Rectal smooth muscle tissue (tissue), 1 donor: ENCODE measurements around the gene HOXD9.

Experiments
- H3K27ac ChIP-seq: one replicate; pipeline ENCODE4 v1.7.0; 2013; ENCODE audit warnings: low read depth, low read length, inconsistent platforms
- H3K27me3 ChIP-seq: one replicate; pipeline ENCODE4 v1.7.0; 2013; ENCODE audit warnings: low read length; ENCODE audit not compliant: control insufficient read depth, insufficient read depth
- H3K36me3 ChIP-seq: one replicate; pipeline ENCODE4 v1.7.0; 2013; ENCODE audit warnings: low read length; ENCODE audit not compliant: control insufficient read depth, insufficient read depth
- H3K4me1 ChIP-seq: one replicate; pipeline ENCODE4 v1.7.0; 2013; ENCODE audit warnings: low read length; ENCODE audit not compliant: control insufficient read depth, insufficient read depth
- H3K4me3 ChIP-seq: one replicate; pipeline ENCODE4 v1.7.0; 2013; ENCODE audit warnings: low read length
- H3K9ac ChIP-seq: one replicate; pipeline ENCODE4 v1.7.0; 2013; ENCODE audit warnings: low read length

HOXD9 gene

DNA sequence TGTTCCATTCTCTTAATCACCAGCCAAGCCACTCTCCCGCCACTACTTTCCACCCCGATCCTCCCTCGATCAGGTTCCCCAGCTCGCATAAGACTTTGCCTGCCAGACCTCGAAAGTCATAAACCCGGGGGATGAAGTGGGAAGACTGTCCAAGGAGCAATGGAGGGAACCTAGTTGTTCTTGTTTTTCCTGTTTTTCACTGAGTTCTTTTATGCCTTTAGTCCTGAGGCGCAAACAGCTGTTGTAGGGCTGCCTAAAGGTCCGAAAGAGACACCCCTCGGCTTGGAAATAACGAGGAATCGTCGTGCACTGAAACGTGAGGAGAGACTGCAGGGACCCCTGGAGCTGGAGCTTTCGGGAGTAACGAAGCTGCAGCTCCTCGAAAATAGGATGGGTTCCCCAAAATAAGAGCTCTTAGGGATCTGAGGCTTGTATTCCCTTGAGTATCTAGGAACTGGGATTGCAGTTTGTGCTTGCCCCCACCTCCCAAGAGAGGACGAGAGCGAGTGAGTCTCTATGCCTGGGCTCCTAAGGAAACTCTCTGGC is 24.6 kb upstream of the HOXD9 start:
- H3K4me1 ChIP-seq = peaks cover 5% of the 10 kb centered on the region

DNA sequence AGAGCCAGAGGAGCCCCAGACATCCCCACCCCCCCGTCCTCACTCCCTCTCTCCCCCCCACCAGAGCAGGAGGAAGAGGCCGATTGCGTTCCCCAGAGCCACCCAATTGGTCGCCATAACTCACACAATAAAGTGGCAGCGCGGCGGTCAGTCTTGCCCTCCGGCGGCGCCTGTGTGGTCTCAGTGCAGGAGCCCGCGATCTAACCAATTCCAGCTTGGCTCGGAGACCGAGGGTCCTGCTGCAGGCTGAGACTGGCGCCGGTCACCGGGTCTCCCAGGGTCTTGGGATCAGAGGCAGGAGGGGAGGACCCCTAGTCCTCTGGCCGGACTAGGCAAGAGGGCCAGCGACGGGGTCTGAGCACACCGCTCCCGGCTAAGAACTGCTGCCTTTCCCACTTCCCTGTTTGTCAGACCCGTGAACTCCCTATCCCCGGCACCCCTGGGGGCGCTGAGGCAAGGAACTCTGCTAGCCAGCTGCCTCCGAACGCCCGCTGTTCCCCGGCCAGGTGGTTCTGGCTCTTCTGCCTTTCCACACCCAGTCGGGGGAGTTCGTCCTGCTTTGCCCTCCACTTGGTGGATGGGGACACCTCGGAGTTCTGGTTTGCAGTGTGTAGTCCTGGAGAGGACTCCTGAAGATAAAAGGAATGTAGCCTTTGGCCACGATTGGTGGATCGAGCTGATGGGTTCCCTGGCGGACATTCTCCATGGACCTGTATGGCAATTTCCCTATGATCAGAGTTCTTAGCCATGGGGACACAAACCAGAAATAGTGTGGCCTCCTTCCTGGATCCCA is 24.0 kb upstream of the HOXD9 start:
- Histone ChIP-seq H3K27me3 (peaks cover 56% of the 10 kb centered on the region), H3K36me3 (no peaks in the 10 kb centered on the region), H3K9ac (no peak overlapping the region), H3K4me3 (no peak overlapping the region), H3K4me1 (peaks cover 2% of the 10 kb centered on the region), H3K27ac (no peak overlapping the region)

More for the DNA sequence above, 24.6 kb upstream of the HOXD9 start:
- no peaks in the 10 kb centered on the region for H3K36me3 ChIP-seq
- peaks cover 62% of the 10 kb centered on the region for H3K27me3 ChIP-seq
- H3K27ac ChIP-seq = no peak overlapping the region
- H3K4me3 ChIP-seq = peak overlapping the region; percentile 54
- H3K9ac ChIP-seq = no peak overlapping the region

DNA sequence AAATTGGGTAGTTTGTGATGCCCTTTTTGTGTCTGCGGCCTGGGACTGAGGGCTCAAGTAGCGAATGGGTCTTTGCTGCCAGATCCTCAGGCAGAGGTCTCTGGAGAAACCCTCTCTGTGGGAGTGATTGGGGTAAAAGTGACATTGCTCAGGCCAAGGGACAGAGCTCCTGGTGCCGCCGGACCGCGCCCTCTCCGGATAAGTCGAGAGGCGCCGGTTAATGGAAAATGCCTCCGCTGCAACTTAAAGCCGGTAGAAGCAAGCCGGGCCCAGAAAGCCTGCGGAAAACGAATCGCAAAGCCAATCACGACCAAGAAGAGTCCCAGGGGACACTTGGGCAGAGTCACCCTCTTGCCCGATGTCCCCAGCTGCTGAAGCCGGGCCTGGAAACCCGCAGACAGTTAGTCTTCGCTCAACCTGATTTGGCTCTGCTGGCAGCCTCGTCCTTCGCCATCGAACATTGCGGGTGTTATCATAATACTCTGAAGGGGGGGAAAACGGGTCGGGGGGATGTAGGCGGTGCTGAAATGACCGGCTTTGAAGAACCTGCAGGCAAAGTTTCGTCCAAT is 23.3 kb upstream of the HOXD9 start:
- no peak overlapping the region for H3K4me3 ChIP-seq

DNA sequence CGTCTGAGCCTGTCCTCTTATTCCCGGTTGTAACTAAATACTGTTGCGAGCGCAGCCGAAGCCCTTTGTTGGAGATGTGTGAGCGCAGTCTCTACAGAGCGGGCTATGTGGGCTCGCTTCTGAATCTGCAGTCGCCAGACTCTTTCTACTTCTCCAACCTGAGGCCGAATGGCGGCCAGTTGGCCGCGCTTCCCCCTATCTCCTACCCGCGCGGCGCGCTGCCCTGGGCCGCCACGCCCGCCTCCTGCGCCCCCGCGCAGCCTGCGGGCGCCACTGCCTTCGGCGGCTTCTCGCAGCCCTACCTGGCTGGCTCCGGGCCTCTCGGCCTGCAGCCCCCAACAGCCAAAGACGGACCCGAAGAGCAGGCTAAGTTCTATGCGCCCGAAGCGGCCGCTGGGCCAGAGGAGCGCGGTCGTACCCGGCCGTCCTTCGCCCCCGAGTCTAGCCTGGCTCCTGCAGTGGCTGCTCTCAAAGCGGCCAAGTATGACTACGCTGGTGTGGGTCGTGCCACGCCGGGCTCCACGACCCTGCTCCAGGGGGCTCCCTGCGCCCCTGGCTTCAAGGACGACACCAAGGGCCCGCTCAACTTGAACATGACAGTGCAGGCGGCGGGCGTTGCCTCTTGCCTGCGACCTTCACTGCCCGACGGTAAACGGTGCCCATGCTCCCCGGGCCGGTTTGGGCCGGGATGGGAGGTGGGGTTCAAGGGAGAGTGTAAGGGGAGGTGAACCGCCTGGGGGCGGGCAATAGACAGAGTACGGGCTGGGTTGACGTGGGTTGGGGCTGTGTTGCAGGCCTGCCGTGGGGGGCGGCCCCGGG is 22.6 kb upstream of the HOXD9 start, which contains the start of gene HOXD12:
TSS of gene HOXD12 (plus strand) at position 68 of the 819 bp plus-strand sequence. CDS start at position 75, 7 bp downstream.
- H3K36me3 ChIP-seq = no peaks in the 10 kb centered on the region
- H3K27ac ChIP-seq = no peak within 1 kb of the TSS
- no peak within 1 kb of the TSS for H3K9ac ChIP-seq
- peaks cover 2% of the 10 kb centered on the region for H3K4me1 ChIP-seq
- peaks cover 51% of the 10 kb centered on the region for H3K27me3 ChIP-seq
- no peak within 1 kb of the TSS for H3K4me3 ChIP-seq

More for the DNA sequence above, 23.3 kb upstream of the HOXD9 start:
- Histone ChIP-seq H3K27me3 (peaks cover 56% of the 10 kb centered on the region), H3K27ac (no peak overlapping the region), H3K36me3 (no peaks in the 10 kb centered on the region), H3K4me1 (peaks cover 2% of the 10 kb centered on the region), H3K9ac (no peak overlapping the region)

DNA sequence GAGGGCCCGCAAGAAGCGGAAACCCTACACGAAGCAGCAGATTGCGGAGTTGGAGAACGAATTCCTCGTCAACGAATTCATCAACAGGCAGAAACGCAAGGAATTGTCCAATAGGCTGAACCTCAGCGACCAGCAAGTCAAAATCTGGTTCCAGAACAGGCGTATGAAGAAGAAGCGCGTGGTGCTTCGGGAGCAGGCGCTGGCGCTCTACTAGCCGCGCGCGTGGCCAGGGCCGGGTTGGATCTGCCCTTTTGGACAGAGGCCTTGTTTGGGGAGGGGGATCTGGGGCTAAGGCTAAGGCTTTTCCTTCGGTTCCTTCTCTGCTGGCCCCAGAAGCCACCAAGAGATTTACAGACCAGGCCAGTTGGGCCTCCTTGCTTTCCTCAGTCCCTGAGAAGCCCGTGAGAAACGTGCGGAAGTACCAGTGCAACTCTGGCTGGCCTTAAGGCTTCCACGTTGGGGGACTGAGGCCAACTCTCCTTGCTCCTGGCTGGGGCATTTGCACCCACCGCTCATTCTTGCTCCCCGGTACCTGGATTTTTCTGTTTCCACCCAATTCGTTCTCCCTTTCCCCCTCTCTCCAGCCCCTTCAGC is 21.9 kb upstream of the HOXD9 start:
- H3K4me1 ChIP-seq = peaks cover 2% of the 10 kb centered on the region
- H3K36me3 ChIP-seq = no peaks in the 10 kb centered on the region
- H3K27ac ChIP-seq = no peak overlapping the region
- peaks cover 52% of the 10 kb centered on the region for H3K27me3 ChIP-seq
- no peak overlapping the region for H3K9ac ChIP-seq
- H3K4me3 ChIP-seq = no peak overlapping the region

- Histone ChIP-seq H3K9ac (no peak overlapping the region), H3K36me3 (no peaks in the 10 kb centered on the region), H3K27ac (no peak overlapping the region), H3K4me3 (no peak overlapping the region), H3K27me3 (peaks cover 58% of the 10 kb centered on the region), H3K4me1 (peaks cover 2% of the 10 kb centered on the region)
Observed at GRCh38 chr2:176101216-176101830, 21.2 kb upstream of the HOXD9 start.

GRCh38 chr2:176101842-176102241 is 20.7 kb upstream of the HOXD9 start:
- Histone ChIP-seq H3K4me1 (peaks cover 2% of the 10 kb centered on the region), H3K9ac (no peak overlapping the region), H3K36me3 (no peaks in the 10 kb centered on the region), H3K27ac (no peak overlapping the region), H3K4me3 (no peak overlapping the region), H3K27me3 (peaks cover 61% of the 10 kb centered on the region)

- no peak overlapping the region for H3K4me3 ChIP-seq
- no peak overlapping the region for H3K9ac ChIP-seq
- H3K4me1 ChIP-seq = peaks cover 2% of the 10 kb centered on the region
- peaks cover 61% of the 10 kb centered on the region for H3K27me3 ChIP-seq
- no peaks in the 10 kb centered on the region for H3K36me3 ChIP-seq
- H3K27ac ChIP-seq = no peak overlapping the region
Observed at GRCh38 chr2:176102309-176102866, 20.1 kb upstream of the HOXD9 start.

- no peaks in the 10 kb centered on the region for H3K4me1 ChIP-seq
- H3K27me3 ChIP-seq = peaks cover 55% of the 10 kb centered on the region
- no peak overlapping the region for H3K4me3 ChIP-seq
- no peak overlapping the region for H3K9ac ChIP-seq
- no peaks in the 10 kb centered on the region for H3K36me3 ChIP-seq
- H3K27ac ChIP-seq = no peak overlapping the region
Observed at GRCh38 chr2:176103194-176103593, 19.3 kb upstream of the HOXD9 start.

DNA sequence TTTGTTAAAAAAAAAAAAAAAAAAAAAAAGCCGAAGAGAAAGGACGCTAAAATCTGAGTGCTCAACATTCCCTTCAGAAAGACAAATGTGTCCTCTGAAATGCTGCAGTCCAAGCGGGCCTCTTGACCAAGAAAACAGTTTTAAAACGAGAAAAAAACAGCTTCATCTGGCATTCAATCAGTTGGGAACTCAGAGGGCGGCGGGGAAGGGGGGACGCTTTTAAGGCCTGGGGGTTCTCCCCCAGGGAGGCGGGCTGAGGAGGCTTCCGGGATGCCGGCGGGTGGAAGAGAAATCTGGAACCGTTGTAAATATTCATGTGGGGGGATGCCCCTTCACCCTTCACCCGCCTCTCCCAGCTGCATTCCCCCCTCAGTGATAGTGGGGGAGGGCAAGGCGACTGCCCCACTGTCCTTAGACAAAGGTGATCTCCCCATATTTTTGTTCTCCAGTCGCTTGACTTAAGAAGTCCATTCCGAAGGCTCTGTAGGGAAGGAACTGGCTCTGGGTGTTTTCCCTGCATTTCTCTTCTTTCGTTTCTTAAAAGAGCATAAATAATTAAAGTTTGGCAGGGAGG is 18.7 kb upstream of the HOXD9 start:
- Histone ChIP-seq H3K9ac (no peak overlapping the region), H3K4me1 (no peaks in the 10 kb centered on the region), H3K27me3 (peaks cover 50% of the 10 kb centered on the region), H3K36me3 (no peaks in the 10 kb centered on the region), H3K4me3 (peak overlapping the region; percentile 29), H3K27ac (peak overlapping the region; percentile 48)

- Histone ChIP-seq H3K36me3 (no peaks in the 10 kb centered on the region), H3K4me3 (peak overlapping the region; percentile 29), H3K9ac (no peak overlapping the region)
Observed at GRCh38 chr2:176104316-176105077, 18.0 kb upstream of the HOXD9 start.

More at GRCh38 chr2:176104316-176105077, 18.0 kb upstream of the HOXD9 start:
- peak overlapping the region; percentile 48 for H3K27ac ChIP-seq
- H3K27me3 ChIP-seq = peaks cover 50% of the 10 kb centered on the region
- H3K4me1 ChIP-seq = no peaks in the 10 kb centered on the region
